ENCODE measurements around the gene TCP11X2.

- TF ChIP-seq POLR2AphosphoS5 (IDR thresholded peaks at IDR 0.05; ENCODE audit: borderline replicate concordance, low read depth, low read length) = no peak
- TF ChIP-seq EZH2 (IDR thresholded peaks at IDR 0.05) = no peak
- TF ChIP-seq FOXP2 (optimal IDR thresholded peaks at IDR 0.05; ENCODE audit: control extremely low read depth, extremely low read length, insufficient read depth) = no peak
Measured at GRCh38 chrX:102514536-102514935, 42.9 kb upstream of the TCP11X2 start.

Measured in SK-N-MC (cell line).